NCI-H524 (cell line): Measurements from ENCODE around the gene NUDT3.
"Not testable (repeated sequence)": the region's sequence is repeated elsewhere in the genome, so short reads cannot be mapped to it uniquely, and the experiment has no call there.

Source experiments
- DNase-seq, 2 experiments: peaks; one replicate each; lab custom pipeline; 2025; lab: John Stamatoyannopoulos, UW

Gene NUDT3

GRCh38 chr6:34288581-34288980 lies 103.9 kb downstream of the NUDT3 start:
- DNase-seq = no peak

DNA sequence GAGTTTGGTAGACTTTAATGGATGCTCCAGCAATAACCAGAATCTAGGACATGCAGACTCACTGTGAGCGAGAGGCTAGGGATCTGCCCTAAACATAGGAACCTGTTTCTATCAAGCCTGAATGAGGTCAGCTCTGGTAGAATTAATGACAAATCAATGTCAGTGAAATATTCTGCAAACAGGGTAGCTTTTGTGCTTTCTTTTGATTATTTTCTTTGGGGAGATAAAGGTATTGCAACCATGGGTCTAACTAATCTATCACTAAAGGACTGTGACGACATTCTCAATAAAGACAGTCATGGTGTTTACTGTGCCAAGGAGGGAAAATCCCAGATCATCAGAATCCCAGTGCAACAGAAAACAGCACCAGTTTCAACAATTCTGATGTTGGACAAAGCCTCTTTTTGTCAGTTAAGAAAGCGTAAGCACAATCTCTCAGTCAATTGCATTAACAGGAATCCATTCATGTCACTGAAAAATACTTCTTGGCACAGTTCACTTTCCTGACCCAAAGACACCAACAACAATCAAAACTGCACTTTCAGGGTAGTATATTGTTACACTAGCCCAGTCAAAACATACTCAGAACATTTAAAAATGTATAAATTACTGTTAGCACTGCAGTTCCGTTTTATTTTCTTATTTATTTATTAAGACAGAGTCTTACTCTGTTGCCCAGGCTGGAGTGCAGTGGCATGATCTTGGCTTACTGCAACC lies 106.9 kb downstream of the NUDT3 start:
- DNase-seq = no peak

DNA sequence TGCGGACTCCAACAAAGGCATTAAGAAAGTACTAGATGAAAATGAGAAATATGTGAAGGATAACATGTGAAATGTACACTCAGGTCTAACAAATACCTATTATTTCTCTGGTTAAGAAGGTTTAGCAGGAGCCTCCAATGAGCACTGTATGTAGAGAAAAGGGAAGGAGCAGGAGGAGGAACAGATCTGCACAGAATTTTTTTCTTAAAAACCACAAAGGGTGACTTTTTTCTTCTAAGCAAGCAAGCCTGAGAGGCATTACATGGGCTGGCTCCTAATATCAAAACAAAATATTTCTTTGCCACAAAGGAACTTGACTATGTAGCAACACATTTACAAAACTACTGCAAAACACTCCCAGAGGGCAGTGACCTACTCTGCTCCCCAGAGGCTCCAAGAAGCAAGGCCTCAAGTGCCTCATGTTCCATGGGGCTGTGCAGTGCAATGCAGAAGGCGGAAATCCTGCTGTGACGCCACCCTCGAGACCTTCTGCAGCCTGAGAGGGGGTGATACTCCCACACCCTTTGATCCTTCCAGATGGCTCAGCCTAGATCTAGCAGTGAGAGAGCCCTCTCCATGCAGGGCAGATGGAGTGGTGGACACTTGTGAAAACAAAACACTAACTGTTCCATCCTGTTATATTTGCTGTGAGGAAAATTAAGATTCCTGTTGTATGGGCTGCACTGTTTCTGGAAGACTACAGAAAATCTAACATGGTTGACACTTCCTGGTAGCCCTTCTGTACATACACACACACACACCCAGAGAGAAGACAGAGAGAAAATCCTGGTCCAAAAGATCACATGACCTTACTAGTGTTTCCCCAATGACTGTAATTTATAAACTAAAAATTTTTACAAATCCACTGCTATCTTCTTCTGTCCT lies 107.7 kb downstream of the NUDT3 start:
- DNase-seq = peak; percentile 78 to 91

DNA sequence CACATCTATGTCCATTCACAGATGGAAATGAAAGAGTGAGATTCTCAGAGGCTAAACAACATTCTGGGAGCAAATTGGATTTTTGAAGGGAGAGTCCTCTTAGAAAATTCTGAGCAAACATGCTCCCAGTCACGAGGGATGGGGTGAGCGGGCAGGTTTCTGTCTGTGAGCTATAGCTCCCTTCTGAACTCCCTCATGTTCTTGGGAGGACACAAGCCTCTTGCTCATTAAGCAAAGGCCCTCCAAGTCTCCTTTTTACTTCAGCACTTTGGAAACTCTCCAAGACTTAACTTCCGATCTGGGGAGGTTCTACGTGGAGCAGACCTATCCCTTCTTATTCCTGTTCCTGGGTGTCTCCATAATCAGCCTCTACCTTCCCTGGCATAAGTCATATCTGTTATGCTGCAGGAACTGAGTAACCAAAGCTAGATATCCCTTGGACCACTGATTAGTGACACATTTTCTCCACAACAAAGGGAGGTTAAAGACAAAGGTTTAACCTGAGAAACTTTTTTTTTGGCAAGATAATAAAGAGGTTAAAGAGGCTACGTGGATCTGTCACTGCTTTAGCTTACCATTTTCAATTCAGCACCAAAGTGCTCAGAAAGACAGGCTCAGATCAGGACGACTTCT lies 110.7 kb downstream of the NUDT3 start:
- no peak for DNase-seq

DNA sequence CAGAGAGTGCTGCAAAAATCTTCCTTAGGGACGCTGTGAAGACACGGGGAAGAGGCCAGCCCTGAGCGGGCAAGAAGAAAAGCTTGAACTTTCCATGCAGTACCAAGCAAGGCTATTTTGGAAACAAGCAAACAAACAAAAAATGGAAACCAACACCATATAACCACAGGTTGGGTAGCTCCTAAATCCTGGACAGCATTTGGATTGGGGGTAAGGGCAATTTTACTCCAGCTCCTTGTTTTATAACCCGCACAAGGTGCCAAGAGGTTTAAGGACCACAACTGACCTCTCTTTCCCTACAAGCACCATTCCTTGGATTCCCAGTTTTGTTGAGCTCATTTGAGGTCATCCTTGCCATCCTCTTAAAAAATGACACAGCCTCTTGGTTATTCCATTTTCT lies 112.3 kb downstream of the NUDT3 start:
- no peak for DNase-seq

- no peak for DNase-seq
Measured at GRCh38 chr6:34278833-34279232, 113.6 kb downstream of the NUDT3 start.

GRCh38 chr6:34277763-34278112 lies 114.7 kb downstream of the NUDT3 start:
- DNase-seq = no peak

GRCh38 chr6:34276881-34277762 lies 115.3 kb downstream of the NUDT3 start:
- peak; percentile 70 to 75 for DNase-seq

GRCh38 chr6:34276191-34276590 lies 116.3 kb downstream of the NUDT3 start:
- no peak for DNase-seq

DNA sequence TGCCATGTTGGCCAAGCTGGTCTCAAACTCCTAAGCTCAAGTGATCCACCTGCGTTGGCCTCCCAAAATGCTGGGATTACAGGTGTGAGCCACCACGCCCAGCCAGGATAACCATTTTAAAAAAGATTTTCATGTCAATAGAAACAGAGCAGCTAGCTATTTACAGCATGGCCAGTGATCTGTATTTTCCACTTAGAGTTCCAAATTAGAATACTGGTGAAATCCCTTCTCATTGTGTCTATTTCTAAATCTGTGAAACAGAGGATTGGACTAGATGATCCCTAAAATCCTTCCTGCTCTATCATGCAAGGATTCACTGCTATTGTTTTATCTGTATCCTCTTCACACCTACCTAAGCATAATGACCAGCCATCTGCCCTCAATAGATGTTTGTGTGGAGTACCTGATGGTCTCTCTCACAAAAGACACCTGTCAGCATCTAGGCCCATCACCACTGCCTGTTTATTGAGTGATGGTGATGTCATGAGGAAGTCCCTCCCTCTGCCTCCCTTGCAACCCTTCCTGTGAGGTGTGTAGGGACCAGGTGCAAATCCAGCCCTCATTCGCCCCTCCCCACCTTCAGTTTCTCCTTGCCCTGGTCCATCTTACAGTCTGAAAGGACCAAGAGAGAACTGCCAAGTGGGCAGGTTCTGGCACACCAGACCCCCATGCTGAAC lies 117.2 kb downstream of the NUDT3 start:
- DNase-seq = peak in 1 of 2 experiments; percentile 62

DNA sequence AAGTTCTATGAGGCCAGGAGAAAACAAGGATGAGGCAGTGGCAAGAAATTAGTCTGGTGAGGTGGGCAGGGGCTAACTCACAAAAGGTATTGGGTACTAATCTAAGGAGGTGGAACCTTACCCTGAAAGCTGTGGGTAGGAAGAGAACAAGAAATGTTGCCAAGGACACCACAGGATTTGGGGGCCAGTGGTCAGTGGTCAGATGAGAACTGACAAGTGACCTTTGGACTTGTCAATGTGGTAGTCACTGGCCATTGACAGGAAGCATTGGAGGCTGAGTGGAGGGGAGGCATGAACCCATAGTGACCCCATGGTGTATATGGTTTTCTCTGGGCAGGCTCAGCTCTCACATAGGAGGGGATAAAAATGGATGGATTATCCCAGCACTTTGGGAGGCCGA lies 118.3 kb downstream of the NUDT3 start:
- no peak for DNase-seq

GRCh38 chr6:34273242-34273805 lies 119.1 kb downstream of the NUDT3 start:
- DNase-seq = no peak

DNA sequence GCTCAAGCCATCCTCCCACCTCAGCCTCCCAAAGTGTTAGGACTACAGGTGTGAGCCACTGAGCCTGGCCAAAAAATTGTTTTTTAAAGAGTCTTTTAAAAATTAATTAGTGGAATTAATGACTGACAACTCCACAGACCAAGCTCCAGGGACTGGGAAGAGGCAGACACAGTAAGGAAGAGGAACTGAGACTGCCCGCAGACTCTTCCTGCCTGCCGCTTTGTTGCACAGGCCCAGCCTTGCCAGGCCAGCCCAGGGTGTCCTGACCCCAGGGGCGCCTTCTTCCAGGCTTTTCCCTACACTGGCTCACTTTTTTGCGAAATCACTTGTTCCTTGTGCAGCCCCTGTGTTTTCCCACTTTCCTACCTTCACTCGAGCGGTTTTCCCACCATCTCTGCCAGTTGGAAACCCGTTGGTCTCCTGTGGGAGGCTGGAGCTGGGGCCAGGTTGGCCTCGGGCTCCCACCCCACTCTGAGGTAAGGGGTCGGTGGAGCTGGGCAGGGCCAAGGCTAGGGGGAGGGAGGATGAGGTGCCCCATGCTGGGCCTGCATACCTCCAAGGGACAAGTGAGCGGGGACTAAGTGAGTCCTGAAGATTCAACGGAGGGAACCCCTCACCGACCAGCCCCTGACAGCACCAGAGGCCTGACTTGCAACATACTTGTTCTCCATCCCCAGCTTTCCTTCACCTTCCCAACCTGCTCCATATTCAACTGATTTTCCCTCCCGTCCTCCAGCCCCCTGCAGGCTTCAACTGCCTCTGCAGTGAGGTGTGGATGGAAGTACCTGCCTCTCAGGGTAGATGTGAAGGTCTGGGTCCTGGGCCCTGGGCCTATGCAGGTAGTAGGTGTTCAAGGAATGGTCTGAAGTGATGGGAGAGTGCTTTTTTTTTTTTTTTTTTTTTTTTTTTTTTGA lies 120.2 kb downstream of the NUDT3 start:
- no peak for DNase-seq

DNA sequence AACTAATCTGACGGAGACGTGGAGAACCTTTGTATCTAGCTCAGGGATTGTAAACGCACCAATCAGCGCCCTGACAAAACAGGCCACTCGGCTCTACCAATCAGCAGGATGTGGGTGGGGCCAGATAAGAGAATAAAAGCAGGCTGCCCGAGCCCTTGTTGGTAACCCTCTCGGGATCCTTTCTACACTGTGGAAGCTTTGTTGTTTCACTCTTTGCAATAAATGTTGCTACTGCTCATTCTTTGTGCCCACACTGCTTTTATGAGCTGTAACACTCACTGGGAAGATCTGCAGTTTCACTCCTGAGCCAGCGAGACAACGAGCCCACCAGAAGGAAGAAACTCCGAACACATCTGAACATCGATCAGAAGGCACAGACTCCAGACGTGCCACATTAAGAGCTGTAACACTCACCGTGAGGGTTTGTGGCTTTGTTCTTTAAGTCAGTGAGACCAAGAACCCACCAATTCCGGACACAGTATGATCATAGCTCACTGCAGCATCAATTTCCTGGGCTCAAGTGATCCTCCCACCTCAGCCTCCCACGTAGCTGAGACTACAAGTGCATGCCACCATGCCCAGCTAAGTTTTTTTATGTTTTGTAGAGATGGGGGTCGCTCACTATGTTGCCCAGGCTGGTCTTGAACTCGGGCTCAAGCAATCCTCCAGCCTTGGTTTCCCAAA lies 122.7 kb downstream of the NUDT3 start:
- DNase-seq = not testable (repeated sequence)

GRCh38 chr6:34269132-34269531 lies 123.3 kb downstream of the NUDT3 start:
- not testable (repeated sequence) for DNase-seq

GRCh38 chr6:34267746-34268145 lies 124.7 kb downstream of the NUDT3 start:
- DNase-seq = no peak

- not testable (repeated sequence) for DNase-seq
Measured at GRCh38 chr6:34263484-34263883, 129.0 kb downstream of the NUDT3 start.

DNA sequence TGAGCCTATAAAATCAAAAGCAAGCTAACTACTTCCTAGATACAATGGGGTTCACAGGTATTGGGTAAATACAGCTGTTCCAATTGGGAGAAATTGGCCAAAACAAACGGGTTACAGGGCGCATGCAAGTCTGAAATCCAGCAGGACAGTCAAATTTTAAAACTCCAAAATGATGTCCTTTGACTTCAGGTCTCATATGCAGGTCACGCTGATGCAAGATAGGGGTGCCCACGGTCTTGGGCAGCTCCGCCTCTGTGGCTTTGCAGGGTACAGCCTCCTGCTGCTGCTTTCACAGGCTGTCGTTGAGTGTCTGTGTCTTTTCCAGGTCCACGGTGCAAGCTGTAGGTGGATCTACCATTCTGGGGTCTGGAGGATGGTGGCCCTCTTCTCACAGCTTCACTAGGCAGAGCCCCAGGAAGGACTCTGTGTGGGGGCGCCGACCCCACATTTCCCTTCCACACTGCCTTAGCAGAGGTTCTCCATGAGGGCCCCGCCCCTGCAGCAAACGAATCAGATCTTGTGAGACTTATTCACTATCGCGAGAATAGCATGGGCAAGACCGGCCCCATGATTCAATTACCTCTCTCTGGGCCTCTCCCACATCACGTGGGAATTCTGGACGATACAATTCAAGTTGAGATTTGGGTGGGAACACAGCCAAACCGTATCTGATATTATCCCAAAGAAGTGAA lies 131.7 kb downstream of the NUDT3 start:
- DNase-seq = no peak
